ENCODE results near the gene TSPO.

TSPO gene

GRCh38 chr22:43167001-43167589 is 15.7 kb downstream of the TSPO start:
- no peak for TF ChIP-seq CTCF (IDR thresholded peaks at IDR 0.05; ENCODE audit: poor library complexity, severe bottlenecking)
- ATAC-seq (ENCODE audit: low read depth) (no peak), DNase-seq (ENCODE audit: low spot score) (no peak)
- Histone ChIP-seq H3K27me3 (ENCODE audit: insufficient read depth, poor library complexity, severe bottlenecking) (no peaks in the 10 kb centered on the region), H3K9me3 (ENCODE audit: severe bottlenecking) (no peaks in the 10 kb centered on the region), H3K4me1 (ENCODE audit: insufficient read depth, poor library complexity, severe bottlenecking) (peaks cover 2% of the 10 kb centered on the region), H3K36me3 (ENCODE audit: low read depth) (peaks cover 40% of the 10 kb centered on the region), H3K27ac (ENCODE audit: poor library complexity, severe bottlenecking) (no peak overlapping the region), H3K4me3 (ENCODE audit: severe bottlenecking) (no peak overlapping the region)

GRCh38 chr22:43168471-43169309 is 17.3 kb downstream of the TSPO start:
- H3K9me3 ChIP-seq (ENCODE audit: severe bottlenecking) = no peaks in the 10 kb centered on the region
- no peak for DNase-seq (ENCODE audit: low spot score)
- peaks cover 42% of the 10 kb centered on the region for H3K36me3 ChIP-seq (ENCODE audit: low read depth)
- no peak overlapping the region for H3K4me3 ChIP-seq (ENCODE audit: severe bottlenecking)
- H3K4me1 ChIP-seq (ENCODE audit: insufficient read depth, poor library complexity, severe bottlenecking) = no peaks in the 10 kb centered on the region
- ATAC-seq (ENCODE audit: low read depth) = no peak
- H3K27ac ChIP-seq (ENCODE audit: poor library complexity, severe bottlenecking) = no peak overlapping the region
- no peak for TF ChIP-seq CTCF (IDR thresholded peaks at IDR 0.05; ENCODE audit: poor library complexity, severe bottlenecking)
- no peaks in the 10 kb centered on the region for H3K27me3 ChIP-seq (ENCODE audit: insufficient read depth, poor library complexity, severe bottlenecking)

- H3K4me3 ChIP-seq (ENCODE audit: severe bottlenecking) = no peak overlapping the region
- no peaks in the 10 kb centered on the region for H3K4me1 ChIP-seq (ENCODE audit: insufficient read depth, poor library complexity, severe bottlenecking)
- ATAC-seq (ENCODE audit: low read depth) (no peak), DNase-seq (ENCODE audit: low spot score) (peak; percentile 56)
- H3K27me3 ChIP-seq (ENCODE audit: insufficient read depth, poor library complexity, severe bottlenecking) = no peaks in the 10 kb centered on the region
- peaks cover 49% of the 10 kb centered on the region for H3K36me3 ChIP-seq (ENCODE audit: low read depth)
- H3K9me3 ChIP-seq (ENCODE audit: severe bottlenecking) = no peaks in the 10 kb centered on the region
- H3K27ac ChIP-seq (ENCODE audit: poor library complexity, severe bottlenecking) = no peak overlapping the region
- no peak for TF ChIP-seq CTCF (IDR thresholded peaks at IDR 0.05; ENCODE audit: poor library complexity, severe bottlenecking)
These were observed 18.2 kb downstream of the TSPO start for GRCh38 chr22:43169310-43170130.

- Histone ChIP-seq H3K27ac (ENCODE audit: poor library complexity, severe bottlenecking) (no peak overlapping the region), H3K27me3 (ENCODE audit: insufficient read depth, poor library complexity, severe bottlenecking) (no peaks in the 10 kb centered on the region), H3K36me3 (ENCODE audit: low read depth) (peaks cover 55% of the 10 kb centered on the region), H3K9me3 (ENCODE audit: severe bottlenecking) (no peaks in the 10 kb centered on the region), H3K4me1 (ENCODE audit: insufficient read depth, poor library complexity, severe bottlenecking) (no peaks in the 10 kb centered on the region), H3K4me3 (ENCODE audit: severe bottlenecking) (no peak overlapping the region)
- DNase-seq (ENCODE audit: low spot score) = no peak
- no peak for ATAC-seq (ENCODE audit: low read depth)
- no peak for TF ChIP-seq CTCF (IDR thresholded peaks at IDR 0.05; ENCODE audit: poor library complexity, severe bottlenecking)
These were observed 18.7 kb downstream of the TSPO start for GRCh38 chr22:43170131-43170480.
